GM12878 (cell line): ENCODE results near the gene CYB5D1. TPM values are rescaled to one million over a fixed set of nuclear protein-coding genes. Genes with fewer than 3 reads are reported as not detected.

Experiments used
- ATF7 ChIP-seq: fragments of 450-650 bp; IDR thresholded peaks from 2 replicates; pipeline ENCODE4 v1.6.1; 2016; ENCODE audit warnings: low read depth, mild to moderate bottlenecking
- CEBPB ChIP-seq, 2 experiments: fragments of 150-350 bp in 1 of 2; IDR thresholded peaks; 2 replicates each; pipeline ENCODE4 v1.6.1; 2012 to 2014; ENCODE audit warnings: low read depth in 2 of 2, low read length in 2 of 2, borderline replicate concordance in 1 of 2, inconsistent platforms in 1 of 2
- JUNB ChIP-seq: IDR thresholded peaks from 2 replicates; pipeline ENCODE4 v1.6.1; 2016; ENCODE audit warnings: antibody characterized with exemption, mild to moderate bottlenecking
- KAT2A ChIP-seq: conservative IDR thresholded peaks from 2 replicates; pipeline ENCODE4 v1.6.1; 2011; ENCODE audit warnings: low read depth, low read length; ENCODE audit not compliant: control insufficient read depth
- LARP7 ChIP-seq: fragments of 450-650 bp; IDR thresholded peaks from 2 replicates; pipeline ENCODE4 v1.6.1; 2017; ENCODE audit warnings: mild to moderate bottlenecking
- MEF2B ChIP-seq: fragments of 450-650 bp; IDR thresholded peaks from 2 replicates; pipeline ENCODE4 v1.6.1; 2018; ENCODE audit warnings: mild to moderate bottlenecking, moderate library complexity; ENCODE audit not compliant: partially characterized antibody, poor library complexity, severe bottlenecking
- MTA2 ChIP-seq: fragments of 450-650 bp; IDR thresholded peaks from 2 replicates; pipeline ENCODE4 v1.6.1; 2016; ENCODE audit warnings: low read depth, mild to moderate bottlenecking, moderate library complexity
- MYC ChIP-seq: IDR thresholded peaks from 2 replicates; pipeline ENCODE4 v1.6.1; 2011; ENCODE audit warnings: mild to moderate bottlenecking, low read length, moderate library complexity, inconsistent platforms; ENCODE audit not compliant: insufficient read depth, insufficient replicate concordance, insufficient read length, severe bottlenecking
- NR2C1 ChIP-seq: fragments of 450-650 bp; IDR thresholded peaks from 2 replicates; pipeline ENCODE4 v1.6.1; 2017; ENCODE audit warnings: antibody characterized with exemption, mild to moderate bottlenecking, moderate library complexity
- PML ChIP-seq: IDR thresholded peaks from 2 replicates; pipeline ENCODE4 v1.6.1; 2012; ENCODE audit warnings: low read length, inconsistent platforms
- POLR2AphosphoS2 ChIP-seq: IDR thresholded peaks from 2 replicates; pipeline ENCODE4 v1.6.1; 2011; ENCODE audit warnings: low read depth, mild to moderate bottlenecking, low read length, improper control_type of control experiment, moderate library complexity
- RELA ChIP-seq: fragments of 450-650 bp; IDR thresholded peaks from 2 replicates; pipeline ENCODE4 v1.8.0; 2014; ENCODE audit warnings: borderline replicate concordance; ENCODE audit not compliant: partially characterized antibody
- SMAD1 ChIP-seq: fragments of 450-650 bp; IDR thresholded peaks from 2 replicates; pipeline ENCODE4 v1.6.1; 2018; ENCODE audit warnings: mild to moderate bottlenecking, low read depth; ENCODE audit not compliant: partially characterized antibody
- STAT1 ChIP-seq: fragments of 450-650 bp; conservative IDR thresholded peaks from 2 replicates; pipeline ENCODE4 v1.6.1; 2014; ENCODE audit warnings: antibody characterized with exemption, mild to moderate bottlenecking
- ZNF384 ChIP-seq: IDR thresholded peaks from 2 replicates; pipeline ENCODE4 v1.6.1; 2012; ENCODE audit warnings: low read depth, mild to moderate bottlenecking, low read length, improper control_type of control experiment, borderline replicate concordance
- polyA plus RNA-seq, 11 experiments: library from polyadenylated mRNA; depleted of rRNA in 4 of 11; unstranded in 6 of 11; stranded (reverse) in 5 of 11; fragments of >200 nt; fragmentation: Nextera tagmentation in 4 of 11; fragmentation: Illumina TruSeq in 1 of 11; extraction: Ambion mirVana in 4 of 11; extraction: Trizol in 1 of 11; gene quantifications; 1 replicate in 1 of 11; 2 replicates in 10 of 11; pipeline versions ENCODE4 v1.2.1 to v1.2.3, GENCODE V29; 2011 to 2016; ENCODE audit warnings: inconsistent platforms in 2 of 11, missing spikeins in 2 of 11, low read depth in 1 of 11
- total RNA-seq, 4 experiments: library from RNA; depleted of rRNA in 3 of 4; stranded (reverse); fragments of >200 nt in 3 of 4; fragmentation: Illumina TruSeq in 1 of 4; extraction: Trizol in 1 of 4; gene quantifications; 2 replicates each; pipeline versions ENCODE4 v1.2.1 to v1.2.3, GENCODE V29; 2013 to 2021
- TF ChIP-seq, protein P1 (sequence below): fragments of 450-650 bp; IDR thresholded peaks from 2 replicates; pipeline ENCODE4 v1.6.1; 2018; ENCODE audit warnings: borderline replicate concordance, mild to moderate bottlenecking; ENCODE audit not compliant: partially characterized antibody
- TF ChIP-seq, protein P2 (sequence below): IDR thresholded peaks from 2 replicates; pipeline ENCODE4 v1.6.1; 2012; ENCODE audit warnings: low read depth, low read length, improper control_type of control experiment
- TF ChIP-seq, protein P3 (sequence below): fragments of 450-650 bp; IDR thresholded peaks from 2 replicates; pipeline ENCODE4 v1.6.1; 2016; ENCODE audit warnings: mild to moderate bottlenecking, moderate library complexity, borderline replicate concordance
- TF ChIP-seq, protein P4 (sequence below): IDR thresholded peaks from 2 replicates; pipeline ENCODE4 v1.6.1; 2011; ENCODE audit warnings: borderline replicate concordance, low read depth, mild to moderate bottlenecking, moderate library complexity, mixed read lengths, low read length; ENCODE audit not compliant: insufficient read depth; ENCODE audit errors: extremely low read length

CYB5D1 gene
- total and polyA plus RNA-seq, 10 of the 15 experiments (the other 5 are each of a cell fraction or from before 2014, with no cell fraction given), result 1.6 to 8.7 (median 6.4) TPM

GRCh38 chr17:7834957-7835813 lies 22.6 kb upstream of the CYB5D1 start (continued):
- TF ChIP-seq, protein P1, sequence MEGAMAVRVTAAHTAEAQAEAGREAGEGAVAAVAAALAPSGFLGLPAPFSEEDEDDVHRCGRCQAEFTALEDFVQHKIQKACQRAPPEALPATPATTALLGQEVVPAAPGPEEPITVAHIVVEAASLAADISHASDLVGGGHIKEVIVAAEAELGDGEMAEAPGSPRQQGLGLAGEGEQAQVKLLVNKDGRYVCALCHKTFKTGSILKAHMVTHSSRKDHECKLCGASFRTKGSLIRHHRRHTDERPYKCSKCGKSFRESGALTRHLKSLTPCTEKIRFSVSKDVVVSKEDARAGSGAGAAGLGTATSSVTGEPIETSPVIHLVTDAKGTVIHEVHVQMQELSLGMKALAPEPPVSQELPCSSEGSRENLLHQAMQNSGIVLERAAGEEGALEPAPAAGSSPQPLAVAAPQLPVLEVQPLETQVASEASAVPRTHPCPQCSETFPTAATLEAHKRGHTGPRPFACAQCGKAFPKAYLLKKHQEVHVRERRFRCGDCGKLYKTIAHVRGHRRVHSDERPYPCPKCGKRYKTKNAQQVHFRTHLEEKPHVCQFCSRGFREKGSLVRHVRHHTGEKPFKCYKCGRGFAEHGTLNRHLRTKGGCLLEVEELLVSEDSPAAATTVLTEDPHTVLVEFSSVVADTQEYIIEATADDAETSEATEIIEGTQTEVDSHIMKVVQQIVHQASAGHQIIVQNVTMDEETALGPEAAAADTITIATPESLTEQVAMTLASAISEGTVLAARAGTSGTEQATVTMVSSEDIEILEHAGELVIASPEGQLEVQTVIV, result peak; percentile 57
- TF ChIP-seq SMAD1 (no peak), ATF7 (peak; percentile 64), RELA (peak; percentile 54), CEBPB (IDR thresholded peaks at IDR 0.05; ENCODE audit: borderline replicate concordance in 1 of 2, low read depth in 2 of 2, low read length in 2 of 2) (no peak), ZNF384 (no peak), JUNB (no peak), NR2C1 (no peak), LARP7 (0 out of 2 replicates have a peak, but pooled peaks have one; percentile 53), KAT2A (no peak), STAT1 (no peak), POLR2AphosphoS2 (no peak), MTA2 (no peak; the same call in 1 of the 2 replicates), MYC (peak; percentile 77), MEF2B (peak; percentile 74), PML (no peak)
- TF ChIP-seq, protein P2, sequence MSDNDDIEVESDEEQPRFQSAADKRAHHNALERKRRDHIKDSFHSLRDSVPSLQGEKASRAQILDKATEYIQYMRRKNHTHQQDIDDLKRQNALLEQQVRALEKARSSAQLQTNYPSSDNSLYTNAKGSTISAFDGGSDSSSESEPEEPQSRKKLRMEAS, result peak; percentile 56
- TF ChIP-seq, protein P3, sequence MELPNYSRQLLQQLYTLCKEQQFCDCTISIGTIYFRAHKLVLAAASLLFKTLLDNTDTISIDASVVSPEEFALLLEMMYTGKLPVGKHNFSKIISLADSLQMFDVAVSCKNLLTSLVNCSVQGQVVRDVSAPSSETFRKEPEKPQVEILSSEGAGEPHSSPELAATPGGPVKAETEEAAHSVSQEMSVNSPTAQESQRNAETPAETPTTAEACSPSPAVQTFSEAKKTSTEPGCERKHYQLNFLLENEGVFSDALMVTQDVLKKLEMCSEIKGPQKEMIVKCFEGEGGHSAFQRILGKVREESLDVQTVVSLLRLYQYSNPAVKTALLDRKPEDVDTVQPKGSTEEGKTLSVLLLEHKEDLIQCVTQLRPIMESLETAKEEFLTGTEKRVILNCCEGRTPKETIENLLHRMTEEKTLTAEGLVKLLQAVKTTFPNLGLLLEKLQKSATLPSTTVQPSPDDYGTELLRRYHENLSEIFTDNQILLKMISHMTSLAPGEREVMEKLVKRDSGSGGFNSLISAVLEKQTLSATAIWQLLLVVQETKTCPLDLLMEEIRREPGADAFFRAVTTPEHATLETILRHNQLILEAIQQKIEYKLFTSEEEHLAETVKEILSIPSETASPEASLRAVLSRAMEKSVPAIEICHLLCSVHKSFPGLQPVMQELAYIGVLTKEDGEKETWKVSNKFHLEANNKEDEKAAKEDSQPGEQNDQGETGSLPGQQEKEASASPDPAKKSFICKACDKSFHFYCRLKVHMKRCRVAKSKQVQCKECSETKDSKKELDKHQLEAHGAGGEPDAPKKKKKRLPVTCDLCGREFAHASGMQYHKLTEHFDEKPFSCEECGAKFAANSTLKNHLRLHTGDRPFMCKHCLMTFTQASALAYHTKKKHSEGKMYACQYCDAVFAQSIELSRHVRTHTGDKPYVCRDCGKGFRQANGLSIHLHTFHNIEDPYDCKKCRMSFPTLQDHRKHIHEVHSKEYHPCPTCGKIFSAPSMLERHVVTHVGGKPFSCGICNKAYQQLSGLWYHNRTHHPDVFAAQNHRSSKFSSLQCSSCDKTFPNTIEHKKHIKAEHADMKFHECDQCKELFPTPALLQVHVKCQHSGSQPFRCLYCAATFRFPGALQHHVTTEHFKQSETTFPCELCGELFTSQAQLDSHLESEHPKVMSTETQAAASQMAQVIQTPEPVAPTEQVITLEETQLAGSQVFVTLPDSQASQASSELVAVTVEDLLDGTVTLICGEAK, result peak; percentile 63; the same call in 1 of the 2 replicates
- TF ChIP-seq, protein P4, sequence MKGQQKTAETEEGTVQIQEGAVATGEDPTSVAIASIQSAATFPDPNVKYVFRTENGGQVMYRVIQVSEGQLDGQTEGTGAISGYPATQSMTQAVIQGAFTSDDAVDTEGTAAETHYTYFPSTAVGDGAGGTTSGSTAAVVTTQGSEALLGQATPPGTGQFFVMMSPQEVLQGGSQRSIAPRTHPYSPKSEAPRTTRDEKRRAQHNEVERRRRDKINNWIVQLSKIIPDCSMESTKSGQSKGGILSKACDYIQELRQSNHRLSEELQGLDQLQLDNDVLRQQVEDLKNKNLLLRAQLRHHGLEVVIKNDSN, result peak; percentile 54
